Skeletal muscle tissue (tissue), 4 donors: ENCODE results near the gene HOXA13. TPM values are rescaled to one million over a fixed set of nuclear protein-coding genes. Genes with fewer than 3 reads are reported as not detected.

Experiments
- H3K27ac ChIP-seq: one replicate; pipeline ENCODE4 v1.7.0; 2013; ENCODE audit warnings: mild to moderate bottlenecking, low read depth, low read length, inconsistent platforms
- H3K27me3 ChIP-seq, 3 donors: one replicate each; pipeline ENCODE4 v1.7.0; 2013; ENCODE audit warnings: low read length in 3 of 3; ENCODE audit not compliant: control insufficient read depth in 3 of 3, insufficient read depth in 3 of 3
- H3K36me3 ChIP-seq, 3 donors: one replicate each; pipeline ENCODE4 v1.7.0; 2013; ENCODE audit warnings: low read length in 3 of 3; ENCODE audit not compliant: control insufficient read depth in 3 of 3, insufficient read depth in 3 of 3
- H3K4me1 ChIP-seq, 3 donors: one replicate each; pipeline ENCODE4 v1.7.0; 2013; ENCODE audit warnings: low read length in 3 of 3, mild to moderate bottlenecking in 3 of 3; ENCODE audit not compliant: control insufficient read depth in 3 of 3, insufficient read depth in 3 of 3
- H3K4me3 ChIP-seq, 3 donors: one replicate each; pipeline ENCODE4 v1.7.0; 2013; ENCODE audit warnings: low read length in 3 of 3
- H3K9ac ChIP-seq, 3 donors: one replicate each; pipeline ENCODE4 v1.7.0; 2013; ENCODE audit warnings: low read length in 3 of 3, mild to moderate bottlenecking in 3 of 3, moderate library complexity in 2 of 3, low read depth in 1 of 3
- H3K9me3 ChIP-seq, 3 donors: one replicate each; pipeline ENCODE4 v1.7.0; 2013; ENCODE audit warnings: low read length in 3 of 3; ENCODE audit not compliant: control insufficient read depth in 3 of 3
- total RNA-seq: library from RNA; depleted of rRNA; stranded (reverse); fragments of >200 nt; gene quantifications from one replicate; pipeline ENCODE4 v1.2.3, GENCODE V29; 2014
- donor health status: Osteomylitis.

The HOXA13 gene
- total RNA-seq, 1 donor from 2014 or later, result 0.52 TPM

GRCh38 chr7:27163288-27164044 lies 36.4 kb downstream of the HOXA13 start:
- H3K9ac ChIP-seq, result peak overlapping the region; percentile 67 to 97 (median 89)
- H3K4me3 ChIP-seq, result peak overlapping the region; percentile 90 to 93 (median 92)
- H3K9me3 ChIP-seq, result no peaks in the 10 kb centered on the region
- H3K27me3 ChIP-seq, result peaks cover 0 to 3% (median 3%) of the 10 kb centered on the region in 3 donors
- peaks cover 0 to 6% (median 0%) of the 10 kb centered on the region in 3 donors for H3K36me3 ChIP-seq
- H3K4me1 ChIP-seq, result peaks cover 33 to 55% (median 44%) of the 10 kb centered on the region in 3 donors
- peak overlapping the region; percentile 92 for H3K27ac ChIP-seq

DNA sequence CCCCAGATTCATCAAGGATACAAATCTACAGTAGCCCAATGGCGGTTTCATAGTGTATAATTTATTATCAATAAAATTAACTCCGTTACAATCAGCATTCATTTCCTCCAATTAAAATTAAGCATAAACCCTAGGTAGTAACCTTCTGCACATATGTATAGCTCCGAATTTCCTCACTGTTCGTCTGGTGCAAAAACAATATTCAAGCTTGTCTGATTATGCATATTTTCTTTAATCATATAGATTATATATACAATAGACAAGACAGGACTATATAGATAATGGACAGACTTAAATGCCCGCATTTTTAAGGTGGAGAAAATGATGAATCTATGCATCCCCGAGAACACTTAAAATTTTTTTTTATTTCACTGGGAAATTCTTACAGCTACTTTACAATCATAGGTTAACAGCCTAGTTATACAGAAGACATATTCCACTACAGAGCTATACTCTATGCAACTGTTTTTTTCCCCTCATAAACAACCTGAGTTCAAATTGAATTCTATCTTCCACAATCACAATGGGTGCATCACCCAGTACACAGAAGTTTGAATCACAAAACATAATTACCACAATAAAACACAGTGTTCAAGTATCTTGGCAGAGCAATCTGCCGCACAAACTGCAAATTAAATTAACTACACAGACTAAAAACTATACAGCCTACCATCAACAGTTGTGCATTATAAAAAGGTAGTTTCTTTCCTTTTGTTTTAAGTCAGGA lies 37.2 kb downstream of the HOXA13 start:
- peaks cover 0 to 6% (median 0%) of the 10 kb centered on the region in 3 donors for H3K36me3 ChIP-seq
- no peak overlapping the region for H3K27ac ChIP-seq
- peak overlapping the region in 2 of 3 donors; percentile 42 to 90 for H3K4me3 ChIP-seq
- H3K9ac ChIP-seq, result peak overlapping the region in 1 of 3 donors; percentile 97
- H3K4me1 ChIP-seq, result peaks cover 25 to 48% (median 40%) of the 10 kb centered on the region in 3 donors
- H3K9me3 ChIP-seq, result no peaks in the 10 kb centered on the region
- H3K27me3 ChIP-seq, result no peaks in the 10 kb centered on the region

GRCh38 chr7:27161721-27162560 lies 38.0 kb downstream of the HOXA13 start:
- Histone ChIP-seq H3K27me3 (no peaks in the 10 kb centered on the region), H3K36me3 (peaks cover 0 to 6% (median 0%) of the 10 kb centered on the region in 3 donors), H3K27ac (no peak overlapping the region), H3K4me3 (no peak overlapping the region), H3K4me1 (peaks cover 29 to 42% (median 40%) of the 10 kb centered on the region in 3 donors), H3K9ac (peak overlapping the region in 1 of 3 donors; percentile 54), H3K9me3 (no peaks in the 10 kb centered on the region)

DNA sequence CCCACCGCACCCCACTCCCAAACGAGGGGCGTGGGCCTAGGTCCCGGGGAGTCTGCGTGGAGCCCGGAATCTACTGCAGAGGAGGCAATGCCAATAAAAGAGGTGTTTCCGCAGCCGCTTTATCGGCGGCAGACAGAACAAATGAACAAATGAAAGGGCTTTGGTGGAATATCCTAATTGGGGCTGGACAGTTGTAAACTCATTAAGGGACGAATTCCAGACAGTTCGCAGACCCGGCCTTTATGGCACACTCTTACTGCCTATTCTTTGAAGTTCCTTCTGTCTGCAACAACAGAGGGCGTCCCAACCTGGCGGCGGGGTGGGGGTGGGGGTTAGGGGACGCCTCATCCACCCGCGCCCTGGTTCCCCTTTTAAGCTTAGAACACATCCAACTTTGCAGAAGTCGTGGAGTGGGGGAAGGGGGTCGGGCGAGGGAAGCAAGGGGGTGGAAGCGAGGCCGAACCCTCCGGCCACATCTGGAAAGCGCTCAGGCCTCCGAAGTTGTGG lies 38.6 kb downstream of the HOXA13 start:
- Histone ChIP-seq H3K36me3 (peaks cover 0 to 6% (median 0%) of the 10 kb centered on the region in 3 donors), H3K4me3 (peak overlapping the region; percentile 70 to 84 (median 81)), H3K9me3 (no peaks in the 10 kb centered on the region), H3K27ac (peak overlapping the region; percentile 79), H3K9ac (peak overlapping the region; percentile 63 to 88 (median 74)), H3K4me1 (peaks cover 24 to 38% (median 36%) of the 10 kb centered on the region in 3 donors), H3K27me3 (no peaks in the 10 kb centered on the region)

DNA sequence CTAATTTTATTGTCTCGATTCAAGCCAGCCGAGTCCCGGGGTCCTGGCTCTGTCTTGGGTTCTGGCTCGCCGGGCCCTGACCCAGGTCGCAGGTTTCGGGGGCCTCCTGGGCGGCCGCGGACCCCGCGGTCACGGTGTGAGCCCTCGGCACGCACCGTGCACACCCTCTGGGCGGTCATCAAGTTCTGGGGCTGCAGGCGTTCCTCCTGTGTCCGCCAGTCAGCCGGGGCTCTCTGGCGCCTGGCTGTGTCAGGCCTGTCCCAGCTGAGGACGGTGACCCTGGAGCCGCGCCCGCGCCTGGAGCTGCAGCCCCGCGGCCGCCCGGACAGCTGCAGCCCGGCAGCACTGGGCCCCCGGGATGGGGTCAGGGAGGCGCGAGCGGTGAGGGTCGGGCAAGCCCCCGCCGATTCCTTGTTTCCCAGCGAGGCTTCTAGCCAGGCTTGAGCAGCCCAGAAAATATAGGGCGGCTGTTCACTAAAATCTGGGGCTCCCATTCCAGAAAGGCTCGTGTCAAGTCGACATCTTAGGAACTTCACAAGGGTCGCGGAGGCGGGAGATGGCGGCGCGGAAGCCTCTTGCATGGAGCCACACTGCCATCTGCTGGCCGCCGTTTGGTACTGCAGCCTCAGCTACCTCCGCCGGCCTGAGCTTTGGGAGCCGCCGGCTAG lies 39.2 kb downstream of the HOXA13 start:
- Histone ChIP-seq H3K36me3 (peaks cover 0 to 6% (median 0%) of the 10 kb centered on the region in 3 donors), H3K9me3 (no peaks in the 10 kb centered on the region), H3K9ac (peak overlapping the region; percentile 74 to 88 (median 76)), H3K27ac (peak overlapping the region; percentile 79), H3K27me3 (no peaks in the 10 kb centered on the region), H3K4me1 (peaks cover 25 to 35% (median 33%) of the 10 kb centered on the region in 3 donors), H3K4me3 (peak overlapping the region; percentile 70 to 84 (median 81))

DNA sequence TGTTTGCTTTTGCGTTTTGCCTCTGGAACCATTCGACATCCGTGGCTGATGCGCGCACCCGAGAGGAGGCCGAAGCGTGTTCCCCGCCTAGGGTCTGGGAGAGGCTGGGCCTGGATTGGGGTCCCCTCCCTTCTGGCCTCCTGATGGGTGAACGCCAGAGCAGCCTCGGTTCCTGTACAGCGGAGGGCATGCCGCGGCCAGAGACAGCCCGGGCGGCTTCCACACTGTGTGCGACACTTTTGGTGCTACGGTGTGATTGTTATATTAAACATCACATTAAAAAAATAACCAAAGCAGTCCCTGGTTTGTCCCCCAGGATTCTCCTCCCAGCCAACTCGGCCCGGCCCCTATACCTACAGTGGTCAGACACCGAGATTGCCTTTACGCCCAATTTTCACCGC lies 39.7 kb downstream of the HOXA13 start:
- Histone ChIP-seq H3K9ac (peak overlapping the region; percentile 74 to 88 (median 76)), H3K9me3 (no peaks in the 10 kb centered on the region), H3K4me3 (peak overlapping the region; percentile 70 to 84 (median 81)), H3K36me3 (peaks cover 0 to 6% (median 0%) of the 10 kb centered on the region in 3 donors), H3K27me3 (no peaks in the 10 kb centered on the region), H3K4me1 (peaks cover 30 to 40% (median 38%) of the 10 kb centered on the region in 3 donors), H3K27ac (peak overlapping the region; percentile 79)

DNA sequence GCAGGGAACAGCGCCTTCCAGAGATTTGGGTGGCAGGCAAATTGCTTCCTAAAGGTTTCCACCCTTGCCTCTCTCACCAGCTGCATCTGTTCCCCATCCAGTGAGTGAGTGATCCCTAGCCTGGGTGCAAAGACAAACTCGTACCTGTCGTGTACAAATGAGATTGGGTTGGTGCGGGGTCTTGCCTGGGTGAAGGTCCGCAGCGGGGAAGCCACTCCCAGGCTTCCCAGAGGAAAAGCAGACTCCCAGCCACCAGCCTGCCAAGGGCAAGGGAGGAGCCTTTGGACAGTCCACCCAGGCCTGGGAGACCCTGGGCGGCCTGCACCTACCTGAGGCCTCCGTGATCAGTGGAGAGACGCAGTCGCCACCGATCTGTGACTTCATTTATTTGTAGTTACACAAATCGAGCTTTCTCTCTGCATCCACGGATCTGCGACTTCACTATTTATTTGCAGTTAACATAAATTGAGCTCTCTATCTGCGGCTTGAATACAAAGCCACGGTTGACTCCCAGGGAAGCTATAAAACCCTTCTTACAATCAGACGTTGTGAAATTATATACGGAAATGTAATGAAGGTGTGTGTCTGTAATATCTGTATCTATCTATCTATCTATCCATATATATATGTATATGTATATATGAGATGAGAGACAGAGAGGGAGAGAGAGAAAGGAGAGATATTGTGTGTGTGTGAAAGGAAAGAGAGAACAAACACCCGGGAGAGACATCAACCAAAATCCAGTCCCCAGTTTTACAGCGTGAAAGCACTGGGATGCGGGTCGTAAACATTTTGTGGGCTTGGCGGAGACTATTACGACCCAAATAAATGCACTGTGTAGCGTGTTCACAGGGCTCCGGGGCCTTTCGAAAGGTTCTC lies 40.4 kb downstream of the HOXA13 start:
- H3K27ac ChIP-seq, result peak overlapping the region; percentile 79
- peaks cover 0 to 6% (median 0%) of the 10 kb centered on the region in 3 donors for H3K36me3 ChIP-seq
- peak overlapping the region in 1 of 3 donors; percentile 88 for H3K9ac ChIP-seq
- H3K27me3 ChIP-seq, result no peaks in the 10 kb centered on the region
- peak overlapping the region in 2 of 3 donors; percentile 81 to 84 for H3K4me3 ChIP-seq
- no peaks in the 10 kb centered on the region for H3K9me3 ChIP-seq
- peaks cover 28 to 40% (median 38%) of the 10 kb centered on the region in 3 donors for H3K4me1 ChIP-seq

GRCh38 chr7:27158436-27159265 lies 41.2 kb downstream of the HOXA13 start:
- H3K27ac ChIP-seq, result no peak overlapping the region
- H3K9ac ChIP-seq, result no peak overlapping the region
- H3K9me3 ChIP-seq, result no peaks in the 10 kb centered on the region
- peaks cover 22 to 32% (median 31%) of the 10 kb centered on the region in 3 donors for H3K4me1 ChIP-seq
- no peak overlapping the region for H3K4me3 ChIP-seq
- H3K36me3 ChIP-seq, result peaks cover 0 to 7% (median 0%) of the 10 kb centered on the region in 3 donors
- no peaks in the 10 kb centered on the region for H3K27me3 ChIP-seq
